Measurements from ENCODE around the gene DHX32. TPM values are rescaled to one million over a fixed set of nuclear protein-coding genes. Genes with fewer than 3 reads are reported as not detected.

DHX32 gene
- polyA plus RNA-seq, 1 donor (not counting 4 experiments of a cell fraction or from before 2014, with no cell fraction given) = 48.3 TPM

DNA sequence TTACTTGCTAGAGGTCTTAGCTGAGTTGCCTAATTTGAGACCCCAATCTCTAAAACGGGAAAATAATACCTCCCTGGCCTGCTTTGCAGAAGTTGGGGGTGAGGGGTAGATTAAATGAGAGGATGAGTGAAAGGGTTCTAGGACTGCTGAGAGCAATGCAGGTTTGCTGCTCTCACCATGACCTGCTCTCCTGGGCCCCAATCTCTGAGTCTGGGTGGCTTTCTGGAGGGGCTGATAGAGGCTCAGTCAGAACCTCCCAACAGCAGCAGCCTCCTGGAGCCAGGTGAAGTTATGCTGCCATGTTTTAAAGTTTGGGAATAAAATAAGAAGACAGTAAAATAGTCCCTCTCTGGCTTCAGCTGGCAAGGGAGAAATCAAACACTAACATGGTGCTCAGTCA lies 65.3 kb downstream of the DHX32 start:
- Histone ChIP-seq H3K9me1 (ENCODE audit: control insufficient read depth, extremely low read depth, insufficient read depth, low read length) (no peaks in the 10 kb centered on the region), H3K27me3 (ENCODE audit: control insufficient read depth, extremely low read depth, insufficient read depth, low read length) (no peaks in the 10 kb centered on the region), H4K20me1 (ENCODE audit: control insufficient read depth, extremely low read depth, insufficient read depth, low read length) (no peaks in the 10 kb centered on the region), H2AFZ (ENCODE audit: control insufficient read depth, low read length) (no peak overlapping the region), H3K4me2 (ENCODE audit: control insufficient read depth, extremely low read depth, insufficient read depth, low read depth, low read length) (no peak overlapping the region), H3K79me2 (ENCODE audit: control insufficient read depth, insufficient read depth, low read length) (peaks cover 7% of the 10 kb centered on the region), H3K9me3 (ENCODE audit: control insufficient read depth, low read depth, low read length) (no peaks in the 10 kb centered on the region), H3K36me3 (ENCODE audit: control insufficient read depth in 2 of 2, extremely low read depth in 1 of 2, insufficient read depth in 2 of 2, low read length in 2 of 2) (peaks cover 19 to 21% of the 10 kb centered on the region in 2 experiments), H3K27ac (ENCODE audit: control insufficient read depth, insufficient read depth, low read length) (no peak overlapping the region), H3K4me1 (ENCODE audit: control insufficient read depth, extremely low read depth, insufficient read depth, low read length) (no peaks in the 10 kb centered on the region), H3K4me3 (ENCODE audit: control insufficient read depth in 2 of 3, extremely low read depth in 1 of 3, insufficient read depth in 2 of 3, low read depth in 1 of 3, low read length in 3 of 3) (no peak overlapping the region), H3K9ac (ENCODE audit: control insufficient read depth, extremely low read depth, insufficient read depth, low read length) (no peak overlapping the region)
- TF ChIP-seq, protein P1, sequence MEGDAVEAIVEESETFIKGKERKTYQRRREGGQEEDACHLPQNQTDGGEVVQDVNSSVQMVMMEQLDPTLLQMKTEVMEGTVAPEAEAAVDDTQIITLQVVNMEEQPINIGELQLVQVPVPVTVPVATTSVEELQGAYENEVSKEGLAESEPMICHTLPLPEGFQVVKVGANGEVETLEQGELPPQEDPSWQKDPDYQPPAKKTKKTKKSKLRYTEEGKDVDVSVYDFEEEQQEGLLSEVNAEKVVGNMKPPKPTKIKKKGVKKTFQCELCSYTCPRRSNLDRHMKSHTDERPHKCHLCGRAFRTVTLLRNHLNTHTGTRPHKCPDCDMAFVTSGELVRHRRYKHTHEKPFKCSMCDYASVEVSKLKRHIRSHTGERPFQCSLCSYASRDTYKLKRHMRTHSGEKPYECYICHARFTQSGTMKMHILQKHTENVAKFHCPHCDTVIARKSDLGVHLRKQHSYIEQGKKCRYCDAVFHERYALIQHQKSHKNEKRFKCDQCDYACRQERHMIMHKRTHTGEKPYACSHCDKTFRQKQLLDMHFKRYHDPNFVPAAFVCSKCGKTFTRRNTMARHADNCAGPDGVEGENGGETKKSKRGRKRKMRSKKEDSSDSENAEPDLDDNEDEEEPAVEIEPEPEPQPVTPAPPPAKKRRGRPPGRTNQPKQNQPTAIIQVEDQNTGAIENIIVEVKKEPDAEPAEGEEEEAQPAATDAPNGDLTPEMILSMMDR (optimal IDR thresholded peaks at IDR 0.05 in 1 of 3, IDR thresholded peaks at IDR 0.05 in 1 of 3, conservative IDR thresholded peaks at IDR 0.05 in 1 of 3; ENCODE audit: extremely low read depth in 1 of 3, insufficient read depth in 2 of 3, low read length in 3 of 3) = no peak
- TF ChIP-seq EZH2 (IDR thresholded peaks at IDR 0.05; ENCODE audit: low read length) = no peak
- dilution Hi-C loops (cut with MboI; ENCODE audit: extremely low pct_ligation_motif_present, low sequenced_read_pairs) = no loop called here
- no peak for FAIRE-seq
- DNase-seq (ENCODE audit: low read depth, low spot score) = no peak

DNA sequence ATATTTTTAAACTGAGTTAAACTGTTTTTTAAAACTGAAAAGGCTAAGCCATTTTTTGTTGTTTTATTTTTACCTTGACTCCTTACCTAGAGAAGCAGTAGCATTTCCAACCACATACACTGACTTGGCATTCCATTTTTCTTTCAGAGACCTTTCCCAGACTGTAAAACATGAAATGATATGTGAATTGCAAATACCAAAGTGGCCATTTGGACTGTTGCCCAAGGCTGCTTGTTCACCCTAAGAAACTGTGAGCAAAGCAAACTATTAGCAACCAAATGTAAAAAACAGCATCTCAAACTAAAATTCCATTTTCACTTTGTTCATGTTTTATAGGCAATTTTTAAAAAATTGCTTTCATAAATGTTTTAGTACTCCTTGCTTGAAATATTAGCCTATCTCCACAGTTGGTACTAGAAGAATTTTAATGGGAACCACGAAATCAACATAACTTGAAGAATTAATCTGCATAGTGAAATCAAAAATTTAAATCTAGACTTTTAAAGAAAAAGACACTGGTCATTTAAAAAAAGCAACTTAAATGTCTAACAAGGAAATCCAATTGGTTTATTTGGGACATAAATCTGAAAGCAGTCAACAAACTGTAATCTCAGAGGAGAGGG lies 68.9 kb downstream of the DHX32 start:
- Histone ChIP-seq H3K9ac (ENCODE audit: control insufficient read depth, extremely low read depth, insufficient read depth, low read length) (no peak overlapping the region), H2AFZ (ENCODE audit: control insufficient read depth, low read length) (no peak overlapping the region), H3K27me3 (ENCODE audit: control insufficient read depth, extremely low read depth, insufficient read depth, low read length) (no peaks in the 10 kb centered on the region), H3K9me3 (ENCODE audit: control insufficient read depth, low read depth, low read length) (no peaks in the 10 kb centered on the region), H3K4me1 (ENCODE audit: control insufficient read depth, extremely low read depth, insufficient read depth, low read length) (no peaks in the 10 kb centered on the region), H4K20me1 (ENCODE audit: control insufficient read depth, extremely low read depth, insufficient read depth, low read length) (no peaks in the 10 kb centered on the region), H3K9me1 (ENCODE audit: control insufficient read depth, extremely low read depth, insufficient read depth, low read length) (no peaks in the 10 kb centered on the region), H3K4me2 (ENCODE audit: control insufficient read depth, extremely low read depth, insufficient read depth, low read depth, low read length) (no peak overlapping the region), H3K4me3 (ENCODE audit: control insufficient read depth in 2 of 3, extremely low read depth in 1 of 3, insufficient read depth in 2 of 3, low read depth in 1 of 3, low read length in 3 of 3) (no peak overlapping the region), H3K79me2 (ENCODE audit: control insufficient read depth, insufficient read depth, low read length) (no peaks in the 10 kb centered on the region), H3K36me3 (ENCODE audit: control insufficient read depth in 2 of 2, extremely low read depth in 1 of 2, insufficient read depth in 2 of 2, low read length in 2 of 2) (peaks cover 26 to 29% of the 10 kb centered on the region in 2 experiments), H3K27ac (ENCODE audit: control insufficient read depth, insufficient read depth, low read length) (no peak overlapping the region)
- FAIRE-seq (no peak), DNase-seq (ENCODE audit: low read depth, low spot score) (no peak)
- TF ChIP-seq, protein P1 (optimal IDR thresholded peaks at IDR 0.05 in 1 of 3, IDR thresholded peaks at IDR 0.05 in 1 of 3, conservative IDR thresholded peaks at IDR 0.05 in 1 of 3; ENCODE audit: extremely low read depth in 1 of 3, insufficient read depth in 2 of 3, low read length in 3 of 3) = no peak
- no peak for TF ChIP-seq EZH2 (IDR thresholded peaks at IDR 0.05; ENCODE audit: low read length)
- dilution Hi-C loops (cut with MboI; ENCODE audit: extremely low pct_ligation_motif_present, low sequenced_read_pairs) = no loop called here
